Natural killer cell (primary cell): Measurements from ENCODE around the gene GPR157. TPM values are rescaled to one million over a fixed set of nuclear protein-coding genes. Genes with fewer than 3 reads are reported as not detected.

Experiments used
- ATAC-seq, 3 donors: fragments of 150-1000 bp in 2 of 3; fragments of 200-7000 bp in 1 of 3; cut with Tn5 transposase; 1 replicate in 1 of 3; 2 replicates in 2 of 3; pipeline ENCODE4 v1.10.0; 2021; ENCODE audit warnings: mild to moderate bottlenecking in 2 of 3, moderate library complexity in 2 of 3
- DNase-seq, 2 donors: peaks; one replicate each; pipeline versions ENCODE4 v3.0.0 to v3.0.0-alpha.2; 2013 to 2021; ENCODE audit warnings: mixed read lengths in 1 of 2
- H3K27ac ChIP-seq: one replicate; pipeline ENCODE4 v1.5.1; 2013; ENCODE audit warnings: mild to moderate bottlenecking, low read length
- H3K27me3 ChIP-seq: one replicate; pipeline ENCODE4 v1.6.1; 2013; ENCODE audit warnings: low read length; ENCODE audit not compliant: control insufficient read depth, insufficient read depth
- H3K36me3 ChIP-seq: one replicate; pipeline ENCODE4 v1.6.1; 2013; ENCODE audit warnings: low read length; ENCODE audit not compliant: control insufficient read depth, insufficient read depth
- H3K4me1 ChIP-seq: one replicate; pipeline ENCODE4 v1.6.1; 2013; ENCODE audit warnings: low read length; ENCODE audit not compliant: control insufficient read depth, insufficient read depth
- H3K4me3 ChIP-seq: one replicate; pipeline ENCODE4 v1.5.1; 2013; ENCODE audit warnings: low read length
- H3K9me3 ChIP-seq: one replicate; pipeline ENCODE4 v1.6.1; 2013; ENCODE audit warnings: low read length; ENCODE audit not compliant: control insufficient read depth, insufficient read depth
- H3K27ac Mint-ChIP-seq, 2 donors: one replicate each; pipeline ENCODE4 v1.8.0; 2022; ENCODE audit warnings: mild to moderate bottlenecking in 2 of 2, mixed read lengths in 2 of 2, moderate library complexity in 1 of 2
- H3K27me3 Mint-ChIP-seq, 2 donors: one replicate each; pipeline ENCODE4 v1.8.0; 2022; ENCODE audit warnings: low read depth in 2 of 2, mixed read lengths in 2 of 2
- H3K36me3 Mint-ChIP-seq: one replicate; pipeline ENCODE4 v1.8.0; 2022; ENCODE audit warnings: mixed read lengths
- H3K4me1 Mint-ChIP-seq, 2 donors: one replicate each; pipeline ENCODE4 v1.8.0; 2022; ENCODE audit warnings: mixed read lengths in 2 of 2
- H3K4me3 Mint-ChIP-seq: one replicate; pipeline ENCODE4 v1.8.0; 2022; ENCODE audit warnings: mild to moderate bottlenecking, moderate library complexity, mixed read lengths
- H3K9me3 Mint-ChIP-seq, 2 donors: one replicate each; pipeline ENCODE4 v1.8.0; 2022; ENCODE audit warnings: mixed read lengths in 2 of 2
- CTCF ChIP-seq: fragments of 200-600 bp; IDR thresholded peaks from one replicate; pipeline ENCODE4 v1.8.0; 2022; ENCODE audit warnings: antibody characterized with exemption
- WGBS: methylation state at CpG from one replicate; pipeline ENCODE4 v1.1.7; 2013; ENCODE audit warnings: missing lambda C conversion rate; ENCODE audit not compliant: insufficient coverage; 5-methylcytosine and 5-hydroxymethylcytosine counted together
- intact Hi-C: fragments of 100-400 bp; cut with micrococcal nuclease; formaldehyde crosslinking; loops from one replicate; pipeline ENCODE4 v1.14.2; 2022
- total RNA-seq, 4 donors: library from RNA; stranded (reverse); fragments of 120-200 nt in 1 of 4; gene quantifications; one replicate each; pipeline versions ENCODE4 v1.2.3 to v1.2.4, GENCODE V29; 2013 to 2022

The GPR157 gene
- total RNA-seq, 3 donors from 2014 or later (not counting 1 experiment from before 2014, with no cell fraction given): 1.00 to 1.2 (median 1.1) TPM

- no peak overlapping the region for H3K4me3 Mint-ChIP-seq
- DNase-seq: no peak
- no peaks in the 10 kb centered on the region for H3K9me3 Mint-ChIP-seq
- ATAC-seq: no peak
- no peak overlapping the region for H3K27ac Mint-ChIP-seq
- Histone ChIP-seq H3K9me3 (no peaks in the 10 kb centered on the region), H3K27ac (no peak overlapping the region), H3K4me3 (no peak overlapping the region), H3K36me3 (no peaks in the 10 kb centered on the region), H3K27me3 (peaks cover 6% of the 10 kb centered on the region), H3K4me1 (peaks cover 25% of the 10 kb centered on the region)
- intact Hi-C loops: no loop called here
- H3K36me3 Mint-ChIP-seq: no peaks in the 10 kb centered on the region
- WGBS: 100% methylated on average over 1 of the region's 3 CpGs
- peaks cover 18 to 61% of the 10 kb centered on the region in 2 donors for H3K27me3 Mint-ChIP-seq
- TF ChIP-seq CTCF: no peak
- H3K4me1 Mint-ChIP-seq: peaks cover 19 to 23% of the 10 kb centered on the region in 2 donors
Observed at GRCh38 chr1:9081473-9081872, 47.4 kb downstream of the GPR157 start.

- no peak for DNase-seq
- Histone ChIP-seq H3K27ac (no peak overlapping the region), H3K36me3 (no peaks in the 10 kb centered on the region), H3K4me1 (peaks cover 25% of the 10 kb centered on the region), H3K4me3 (no peak overlapping the region), H3K27me3 (peaks cover 6% of the 10 kb centered on the region), H3K9me3 (no peaks in the 10 kb centered on the region)
- 90% methylated on average over 3 of the region's 6 CpGs for WGBS
- H3K4me1 Mint-ChIP-seq: peaks cover 19 to 23% of the 10 kb centered on the region in 2 donors
- no peaks in the 10 kb centered on the region for H3K9me3 Mint-ChIP-seq
- ATAC-seq: no peak
- no peak overlapping the region for H3K27ac Mint-ChIP-seq
- H3K27me3 Mint-ChIP-seq: peaks cover 18 to 58% of the 10 kb centered on the region in 2 donors
- no peaks in the 10 kb centered on the region for H3K36me3 Mint-ChIP-seq
- no peak for TF ChIP-seq CTCF
- H3K4me3 Mint-ChIP-seq: no peak overlapping the region
- intact Hi-C loops: no loop called here
Observed at GRCh38 chr1:9080705-9081291, 48.1 kb downstream of the GPR157 start.

- H3K4me1 Mint-ChIP-seq: peaks cover 16 to 23% of the 10 kb centered on the region in 2 donors
- DNase-seq: no peak
- no peaks in the 10 kb centered on the region for H3K36me3 Mint-ChIP-seq
Observed at GRCh38 chr1:9079988-9080704, 48.8 kb downstream of the GPR157 start.

More at GRCh38 chr1:9079988-9080704, 48.8 kb downstream of the GPR157 start:
- WGBS: 66% methylated on average over 8 of the region's 12 CpGs
- no peak overlapping the region for H3K27ac Mint-ChIP-seq
- H3K27me3 Mint-ChIP-seq: peaks cover 15 to 52% of the 10 kb centered on the region in 2 donors
- Histone ChIP-seq H3K4me3 (no peak overlapping the region), H3K27me3 (peaks cover 7% of the 10 kb centered on the region), H3K9me3 (no peaks in the 10 kb centered on the region), H3K36me3 (no peaks in the 10 kb centered on the region), H3K4me1 (peaks cover 26% of the 10 kb centered on the region), H3K27ac (no peak overlapping the region)
- intact Hi-C loops: no loop called here
- no peak for TF ChIP-seq CTCF
- no peak overlapping the region for H3K4me3 Mint-ChIP-seq
- no peak for ATAC-seq
- no peaks in the 10 kb centered on the region for H3K9me3 Mint-ChIP-seq
